ENCODE measurements around the gene HSD17B7.
A peak's percentile ranks its signal among the peaks of the same experiment; 100 is the strongest.
"Not testable (repeated sequence)": the region's sequence is repeated elsewhere in the genome, so short reads cannot be mapped to it uniquely, and the experiment has no call there.

Gene HSD17B7

GRCh38 chr1:162818136-162818535, 27.6 kb downstream of the HSD17B7 start:
- DNase-seq: not testable (repeated sequence)

GRCh38 chr1:162818666-162819065, 28.2 kb downstream of the HSD17B7 start:
- not testable (repeated sequence) for DNase-seq

- DNase-seq: peak; percentile 71
These were observed 32.1 kb downstream of the HSD17B7 start for GRCh38 chr1:162822391-162823200.

GRCh38 chr1:162823231-162823630, 32.7 kb downstream of the HSD17B7 start:
- DNase-seq: no peak

- no peak for DNase-seq
These were observed 33.4 kb downstream of the HSD17B7 start for GRCh38 chr1:162823771-162824525.

- no peak for DNase-seq
These were observed 38.8 kb downstream of the HSD17B7 start for GRCh38 chr1:162829268-162829667.

- no peak for DNase-seq
These were observed 42.0 kb downstream of the HSD17B7 start for GRCh38 chr1:162832470-162832869.

- no peak for DNase-seq
These were observed 44.8 kb downstream of the HSD17B7 start for GRCh38 chr1:162835157-162835899.

GRCh38 chr1:162838863-162839262, 48.4 kb downstream of the HSD17B7 start:
- no peak for DNase-seq

GRCh38 chr1:162840250-162840839, 49.8 kb downstream of the HSD17B7 start:
- DNase-seq: no peak

- DNase-seq: no peak
These were observed 53.7 kb downstream of the HSD17B7 start for GRCh38 chr1:162844153-162844552.

- no peak for DNase-seq
These were observed 56.0 kb downstream of the HSD17B7 start for GRCh38 chr1:162846256-162847212.

GRCh38 chr1:162847839-162848453, 57.4 kb downstream of the HSD17B7 start:
- peak; percentile 74 for DNase-seq

- no peak for DNase-seq
These were observed 59.2 kb downstream of the HSD17B7 start for GRCh38 chr1:162849711-162850110.

- no peak for DNase-seq
These were observed 60.8 kb downstream of the HSD17B7 start for GRCh38 chr1:162851341-162851740.

GRCh38 chr1:162854245-162854882, 63.9 kb downstream of the HSD17B7 start:
- DNase-seq: peak; percentile 66

GRCh38 chr1:162855461-162856150, 65.1 kb downstream of the HSD17B7 start:
- no peak for DNase-seq

- DNase-seq: no peak
These were observed 65.8 kb downstream of the HSD17B7 start for GRCh38 chr1:162856260-162856659.

GRCh38 chr1:162857850-162858249, 67.3 kb downstream of the HSD17B7 start:
- DNase-seq: no peak

GRCh38 chr1:162859191-162859590, 68.7 kb downstream of the HSD17B7 start:
- no peak for DNase-seq
